HG03520 (cell line): ENCODE data around the gene ARFGEF2.
A peak's percentile ranks its signal among the peaks of the same experiment; 100 is the strongest.
"Not testable (repeated sequence)": the region's sequence is repeated elsewhere in the genome, so short reads cannot be mapped to it uniquely, and the experiment has no call there.

ENCODE experiments used
- ATAC-seq: cut with Tn5 transposase; IDR thresholded peaks from one replicate; pipeline ENCODE4 v1.9.1; 2021; ENCODE audit warnings: mild to moderate bottlenecking, moderate library complexity; ENCODE audit not compliant: unreplicated experiment

Gene ARFGEF2

GRCh38 chr20:49046087-49046900, 124.8 kb downstream of the ARFGEF2 start, which contains the start of gene CSE1L:
Gene CSE1L (plus strand): TSS chr20:49046312. CDS start chr20:49058464, 12,152 bp downstream.
- ATAC-seq = peak; percentile 78

GRCh38 chr20:49052334-49052733, 130.8 kb downstream of the ARFGEF2 start:
- no peak for ATAC-seq

GRCh38 chr20:49054056-49054643, 132.6 kb downstream of the ARFGEF2 start:
- no peak for ATAC-seq

- ATAC-seq = no peak
These were observed 141.8 kb downstream of the ARFGEF2 start for GRCh38 chr20:49063279-49063678.

GRCh38 chr20:49074521-49074920, 153.0 kb downstream of the ARFGEF2 start:
- no peak for ATAC-seq

- ATAC-seq = no peak
These were observed 156.8 kb downstream of the ARFGEF2 start for GRCh38 chr20:49078310-49078709.

- ATAC-seq = not testable (repeated sequence)
These were observed 160.8 kb downstream of the ARFGEF2 start for GRCh38 chr20:49082295-49082694.
